Neuron (in vitro differentiated cells): ENCODE measurements around the gene SLC20A1.

Experiments used
- H2AFZ ChIP-seq: one replicate; pipeline ENCODE4 v1.6.1; 2013; ENCODE audit warnings: low read depth, mild to moderate bottlenecking, inconsistent platforms, low read length, moderate library complexity
- H3K27me3 ChIP-seq: one replicate; pipeline ENCODE4 v1.6.1; 2013; ENCODE audit warnings: low read length; ENCODE audit not compliant: insufficient read depth
- H3K36me3 ChIP-seq: one replicate; pipeline ENCODE4 v1.6.1; 2013; ENCODE audit warnings: low read length; ENCODE audit not compliant: insufficient read depth
- H3K4me1 ChIP-seq: one replicate; pipeline ENCODE4 v1.6.1; 2013; ENCODE audit warnings: low read length; ENCODE audit not compliant: insufficient read depth
- H3K4me3 ChIP-seq: 2 replicates; pipeline ENCODE4 v1.5.1; 2013; ENCODE audit warnings: mild to moderate bottlenecking, low read length, moderate library complexity
- H3K9me3 ChIP-seq: one replicate; pipeline ENCODE4 v1.6.1; 2013; ENCODE audit warnings: low read length

SLC20A1 gene

GRCh38 chr2:112644155-112644932 lies 1.4 kb upstream of the SLC20A1 start:
- Histone ChIP-seq H3K9me3 (no peaks in the 10 kb centered on the region), H3K27me3 (no peaks in the 10 kb centered on the region), H2AFZ (no peak overlapping the region), H3K36me3 (peaks cover 20% of the 10 kb centered on the region), H3K4me3 (peak overlapping the region; percentile 98), H3K4me1 (peaks cover 26% of the 10 kb centered on the region)

- Histone ChIP-seq H3K4me3 (peak overlapping the region; percentile 98), H3K36me3 (peaks cover 26% of the 10 kb centered on the region), H2AFZ (no peak overlapping the region), H3K27me3 (no peaks in the 10 kb centered on the region), H3K9me3 (no peaks in the 10 kb centered on the region), H3K4me1 (peaks cover 26% of the 10 kb centered on the region)
Measured at GRCh38 chr2:112644933-112645309, 818 bp upstream of the SLC20A1 start.

- H3K4me3 ChIP-seq, result peak overlapping the region; percentile 98
- H3K9me3 ChIP-seq, result no peaks in the 10 kb centered on the region
- H2AFZ ChIP-seq, result peak overlapping the region; percentile 72
- peaks cover 26% of the 10 kb centered on the region for H3K4me1 ChIP-seq
- H3K36me3 ChIP-seq, result peaks cover 35% of the 10 kb centered on the region
- H3K27me3 ChIP-seq, result no peaks in the 10 kb centered on the region
Measured at GRCh38 chr2:112646102-112646719, 472 bp downstream of the SLC20A1 start.

GRCh38 chr2:112646791-112647689 lies 1.3 kb downstream of the SLC20A1 start:
- Histone ChIP-seq H3K27me3 (no peaks in the 10 kb centered on the region), H3K4me1 (peaks cover 26% of the 10 kb centered on the region), H2AFZ (no peak overlapping the region), H3K9me3 (no peaks in the 10 kb centered on the region), H3K4me3 (peak overlapping the region; percentile 98), H3K36me3 (peaks cover 43% of the 10 kb centered on the region)

GRCh38 chr2:112648081-112648480 lies 2.3 kb downstream of the SLC20A1 start:
- H2AFZ ChIP-seq, result no peak overlapping the region
- H3K36me3 ChIP-seq, result peaks cover 53% of the 10 kb centered on the region
- H3K4me3 ChIP-seq, result peak overlapping the region; percentile 98
- no peaks in the 10 kb centered on the region for H3K9me3 ChIP-seq
- peaks cover 26% of the 10 kb centered on the region for H3K4me1 ChIP-seq
- no peaks in the 10 kb centered on the region for H3K27me3 ChIP-seq

GRCh38 chr2:112656679-112657078 lies 10.9 kb downstream of the SLC20A1 start:
- Histone ChIP-seq H3K27me3 (no peaks in the 10 kb centered on the region), H3K4me3 (no peak overlapping the region), H3K9me3 (no peaks in the 10 kb centered on the region), H3K4me1 (no peaks in the 10 kb centered on the region), H3K36me3 (peaks cover 89% of the 10 kb centered on the region), H2AFZ (no peak overlapping the region)

GRCh38 chr2:112658301-112658700 lies 12.6 kb downstream of the SLC20A1 start:
- Histone ChIP-seq H3K27me3 (no peaks in the 10 kb centered on the region), H3K36me3 (peaks cover 87% of the 10 kb centered on the region), H3K4me3 (no peak overlapping the region), H2AFZ (no peak overlapping the region), H3K4me1 (no peaks in the 10 kb centered on the region), H3K9me3 (no peaks in the 10 kb centered on the region)

- H3K4me1 ChIP-seq, result no peaks in the 10 kb centered on the region
- H3K36me3 ChIP-seq, result peaks cover 87% of the 10 kb centered on the region
- no peaks in the 10 kb centered on the region for H3K27me3 ChIP-seq
- no peak overlapping the region for H3K4me3 ChIP-seq
- H3K9me3 ChIP-seq, result no peaks in the 10 kb centered on the region
- no peak overlapping the region for H2AFZ ChIP-seq
Measured at GRCh38 chr2:112658839-112659667, 13.3 kb downstream of the SLC20A1 start.

GRCh38 chr2:112660138-112660537 lies 14.4 kb downstream of the SLC20A1 start:
- no peak overlapping the region for H3K4me3 ChIP-seq
- no peaks in the 10 kb centered on the region for H3K4me1 ChIP-seq
- no peaks in the 10 kb centered on the region for H3K27me3 ChIP-seq
- H3K9me3 ChIP-seq, result no peaks in the 10 kb centered on the region
- peaks cover 89% of the 10 kb centered on the region for H3K36me3 ChIP-seq
- H2AFZ ChIP-seq, result no peak overlapping the region

GRCh38 chr2:112661656-112662305 lies 16.0 kb downstream of the SLC20A1 start:
- H3K9me3 ChIP-seq, result no peaks in the 10 kb centered on the region
- H3K36me3 ChIP-seq, result peaks cover 78% of the 10 kb centered on the region
- H3K4me3 ChIP-seq, result no peak overlapping the region
- H3K4me1 ChIP-seq, result no peaks in the 10 kb centered on the region
- H3K27me3 ChIP-seq, result no peaks in the 10 kb centered on the region
- H2AFZ ChIP-seq, result no peak overlapping the region

- H3K9me3 ChIP-seq, result no peaks in the 10 kb centered on the region
- H3K4me3 ChIP-seq, result no peak overlapping the region
- no peaks in the 10 kb centered on the region for H3K27me3 ChIP-seq
- no peak overlapping the region for H2AFZ ChIP-seq
- no peaks in the 10 kb centered on the region for H3K4me1 ChIP-seq
- peaks cover 69% of the 10 kb centered on the region for H3K36me3 ChIP-seq
Measured at GRCh38 chr2:112662704-112663103, 17.0 kb downstream of the SLC20A1 start.

- Histone ChIP-seq H3K4me1 (no peaks in the 10 kb centered on the region), H3K27me3 (no peaks in the 10 kb centered on the region), H3K9me3 (no peaks in the 10 kb centered on the region), H2AFZ (no peak overlapping the region), H3K36me3 (peaks cover 49% of the 10 kb centered on the region), H3K4me3 (no peak overlapping the region)
Measured at GRCh38 chr2:112664689-112665088, 18.9 kb downstream of the SLC20A1 start.
